GM12878 (cell line): ENCODE results near the gene NALF2. TPM values are rescaled to one million over a fixed set of nuclear protein-coding genes. Genes with fewer than 3 reads are reported as not detected.

Source experiments
- ATAC-seq: fragments of 200-7000 bp; cut with Tn5 transposase; 3 replicates; pipeline ENCODE4 v1.9.1; 2020; ENCODE audit warnings: mild to moderate bottlenecking, moderate library complexity
- BruUV-seq: library from RNA; stranded (reverse); fragments of 400-500 nt; replicated peaks from 2 replicates; lab custom pipeline; 2021; lab: Mats Ljungman, UMichigan
- CTCF ChIA-PET: fragments of 300-600 bp; sonication (Branson Sonifier 250); formaldehyde crosslinking; extraction: SDS; loops from one replicate; lab custom pipeline; 2021; ENCODE audit warnings: inconsistent platforms; lab: Yijun Ruan, JAX
- POLR2A ChIA-PET: fragments of 350-600 bp; formaldehyde crosslinking; extraction: SDS; loops from one replicate; lab custom pipeline; 2021; ENCODE audit warnings: inconsistent platforms; lab: Charles Lee
- RAD21 ChIA-PET: fragments of 300-600 bp; sonication (Branson Sonifier 250); formaldehyde crosslinking; loops from one replicate; lab custom pipeline; 2023; ENCODE audit warnings: antibody characterized with exemption; ENCODE audit not compliant: unreplicated experiment; lab: Charles Lee
- SMC1A ChIA-PET: fragments of 300-600 bp; sonication (Branson Sonifier 250); formaldehyde crosslinking; loops from one replicate; lab custom pipeline; 2023; ENCODE audit not compliant: unreplicated experiment, uncharacterized antibody; lab: Charles Lee
- DNase-seq: peaks from one replicate; pipeline ENCODE4 v3.0.0-alpha.2; 2011; ENCODE audit warnings: low read depth, low spot score
- FAIRE-seq: peaks from 3 replicates; lab custom pipeline; 2011; peaks lifted over from hg19 to GRCh38; lab: Jason Lieb, UNC
- H2AFZ ChIP-seq: 2 replicates; pipeline ENCODE4 v1.6.0; 2011; ENCODE audit warnings: low read depth, low read length, control low read depth; ENCODE audit not compliant: control insufficient read depth
- H3K27ac ChIP-seq: 2 replicates; pipeline ENCODE4 v1.5.1; 2011; ENCODE audit warnings: control low read depth; ENCODE audit not compliant: control insufficient read depth, insufficient read depth
- H3K27me3 ChIP-seq, 2 experiments: replicated peaks in 1 of 2; 2 replicates each; pipeline versions ENCODE4 v1.6.0 to v1.6.1; 2011; ENCODE audit warnings: low read length in 1 of 2; ENCODE audit not compliant: control insufficient read depth in 2 of 2, insufficient read depth in 2 of 2
- H3K36me3 ChIP-seq, 2 experiments: 2 replicates each; pipeline ENCODE4 v1.5.1; 2011; ENCODE audit warnings: low read length in 1 of 2; ENCODE audit not compliant: control insufficient read depth in 2 of 2, insufficient read depth in 2 of 2
- H3K4me1 ChIP-seq: 2 replicates; pipeline ENCODE4 v1.6.1; 2011; ENCODE audit warnings: mild to moderate bottlenecking, low read length, moderate library complexity, mixed read lengths; ENCODE audit not compliant: control insufficient read depth, insufficient read depth
- H3K4me2 ChIP-seq: 2 replicates; pipeline ENCODE4 v1.6.0; 2011; ENCODE audit warnings: control low read depth; ENCODE audit not compliant: control insufficient read depth, insufficient read depth
- H3K4me3 ChIP-seq: fragments of 200-600 bp; sonication (generic); 2 replicates; pipeline ENCODE4 v1.5.1; 2016
- H3K79me2 ChIP-seq: 2 replicates; pipeline ENCODE4 v1.6.0; 2011; ENCODE audit warnings: low read length; ENCODE audit not compliant: control insufficient read depth, insufficient read depth
- H3K9ac ChIP-seq: 2 replicates; pipeline ENCODE4 v1.8.0; 2011; ENCODE audit warnings: low read length, control low read depth, mixed read lengths; ENCODE audit not compliant: control insufficient read depth, insufficient read depth
- H3K9me3 ChIP-seq: replicated peaks from 3 replicates; pipeline ENCODE4 v1.5.1; 2011; ENCODE audit warnings: mild to moderate bottlenecking, low read length; ENCODE audit not compliant: control insufficient read depth, insufficient read depth
- H4K20me1 ChIP-seq: 2 replicates; pipeline ENCODE4 v1.6.0; 2011; ENCODE audit not compliant: control insufficient read depth, insufficient read depth
- ATF7 ChIP-seq: fragments of 450-650 bp; IDR thresholded peaks from 2 replicates; pipeline ENCODE4 v1.6.1; 2016; ENCODE audit warnings: low read depth, mild to moderate bottlenecking
- BCL3 ChIP-seq: IDR thresholded peaks from 2 replicates; pipeline ENCODE4 v1.6.1; 2011; ENCODE audit warnings: borderline replicate concordance, low read depth, mild to moderate bottlenecking, moderate library complexity, low read length; ENCODE audit not compliant: insufficient read depth, poor library complexity, severe bottlenecking
- E2F8 ChIP-seq: fragments of 450-650 bp; IDR thresholded peaks from 2 replicates; pipeline ENCODE4 v1.6.1; 2018; ENCODE audit warnings: mild to moderate bottlenecking, low read depth, moderate library complexity; ENCODE audit not compliant: partially characterized antibody
- ESRRA ChIP-seq: IDR thresholded peaks from 2 replicates; pipeline ENCODE4 v1.6.1; 2012; ENCODE audit warnings: mild to moderate bottlenecking, low read length, improper control_type of control experiment
- ETV6 ChIP-seq, 2 experiments: fragments of 450-650 bp in 1 of 2; IDR thresholded peaks in 1 of 2; conservative IDR thresholded peaks in 1 of 2; 2 replicates each; pipeline ENCODE4 v1.6.1; 2014; ENCODE audit warnings: antibody characterized with exemption in 1 of 2, borderline replicate concordance in 1 of 2, low read depth in 1 of 2, mild to moderate bottlenecking in 1 of 2, moderate library complexity in 1 of 2
- GATAD2B ChIP-seq: fragments of 450-650 bp; conservative IDR thresholded peaks from 2 replicates; pipeline ENCODE4 v1.6.1; 2017; ENCODE audit warnings: low read depth, mild to moderate bottlenecking, moderate library complexity
- MYB ChIP-seq: fragments of 150-350 bp; IDR thresholded peaks from 2 replicates; pipeline ENCODE4 v1.6.1; 2014; ENCODE audit warnings: mild to moderate bottlenecking, low read depth, low read length, borderline replicate concordance
- NFYB ChIP-seq: IDR thresholded peaks from 2 replicates; pipeline ENCODE4 v1.6.1; 2011; ENCODE audit warnings: low read depth, mild to moderate bottlenecking, low read length, improper control_type of control experiment, moderate library complexity; ENCODE audit not compliant: insufficient read depth
- REST ChIP-seq: IDR thresholded peaks from 2 replicates; pipeline ENCODE4 v1.6.1; 2012; ENCODE audit warnings: mild to moderate bottlenecking, low read depth, low read length
- STAT1 ChIP-seq: fragments of 450-650 bp; conservative IDR thresholded peaks from 2 replicates; pipeline ENCODE4 v1.6.1; 2014; ENCODE audit warnings: antibody characterized with exemption, mild to moderate bottlenecking
- ZBTB33 ChIP-seq: fragments of 450-650 bp; IDR thresholded peaks from 2 replicates; pipeline ENCODE4 v1.6.1; 2017; ENCODE audit warnings: mild to moderate bottlenecking
- WGBS: methylation state at CpG from one replicate; pipeline ENCODE4 v1.1.6; 2016; ENCODE audit warnings: low lambda C conversion rate; ENCODE audit not compliant: insufficient replicate concordance, insufficient coverage; ENCODE audit errors: missing lambda C conversion rate; 5-methylcytosine and 5-hydroxymethylcytosine counted together
- in situ Hi-C: fragments of 300-500 bp; cut with MboI; formaldehyde crosslinking; loops from 9 replicates; pipeline ENCODE4 v1.14.3; 2018; ENCODE audit warnings: mixed read lengths
- intact Hi-C: fragments of 100-400 bp; cut with micrococcal nuclease; formaldehyde crosslinking; loops from one replicate; pipeline ENCODE4 v1.14.2; 2022; ENCODE audit not compliant: unreplicated experiment
- polyA plus RNA-seq, 11 experiments: library from polyadenylated mRNA; depleted of rRNA in 4 of 11; unstranded in 6 of 11; stranded (reverse) in 5 of 11; fragments of >200 nt; fragmentation: Nextera tagmentation in 4 of 11; fragmentation: Illumina TruSeq in 1 of 11; extraction: Ambion mirVana in 4 of 11; extraction: Trizol in 1 of 11; gene quantifications; 1 replicate in 1 of 11; 2 replicates in 10 of 11; pipeline versions ENCODE4 v1.2.1 to v1.2.3, GENCODE V29; 2011 to 2016; ENCODE audit warnings: inconsistent platforms in 2 of 11, missing spikeins in 2 of 11, low read depth in 1 of 11
- total RNA-seq, 4 experiments: library from RNA; depleted of rRNA in 3 of 4; stranded (reverse); fragments of >200 nt in 3 of 4; fragmentation: Illumina TruSeq in 1 of 4; extraction: Trizol in 1 of 4; gene quantifications; 2 replicates each; pipeline versions ENCODE4 v1.2.1 to v1.2.3, GENCODE V29; 2013 to 2021

Gene NALF2
- total and polyA plus RNA-seq, 10 of the 15 experiments (the other 5 are each of a cell fraction or from before 2014, with no cell fraction given) = not detected

GRCh38 chrX:69552512-69552911 lies 48.4 kb downstream of the NALF2 start:
- in situ Hi-C loops = no loop called here
- Histone ChIP-seq H3K9me3 (no peaks in the 10 kb centered on the region), H3K4me3 (no peak overlapping the region), H3K27ac (no peak overlapping the region), H3K36me3 (no peaks in the 10 kb centered on the region), H4K20me1 (no peaks in the 10 kb centered on the region), H3K4me2 (no peak overlapping the region), H3K4me1 (no peaks in the 10 kb centered on the region), H3K27me3 (no peaks in the 10 kb centered on the region), H2AFZ (no peak overlapping the region), H3K79me2 (no peaks in the 10 kb centered on the region), H3K9ac (no peak overlapping the region)
- ChIA-PET SMC1A (no interaction called here), RAD21 (no interaction called here), CTCF (interaction anchor here (1.5 kb wide), 1 partner anchor 9 kb away, joined by 4 read pairs; no protein-coding TSS in a partner anchor), POLR2A (no interaction called here)
- BruUV-seq = no TSS peak
- WGBS = 21% methylated on average over 4 of the region's 4 CpGs
- intact Hi-C loops = no loop called here
- no peak for FAIRE-seq
- no peak for ATAC-seq
- TF ChIP-seq ZBTB33 (no peak), BCL3 (no peak), ETV6 (conservative IDR thresholded peaks at IDR 0.05 in 1 of 2, IDR thresholded peaks at IDR 0.05 in 1 of 2; ENCODE audit: borderline replicate concordance in 1 of 2, low read depth in 1 of 2) (no peak), STAT1 (no peak), NFYB (no peak), ATF7 (no peak), E2F8 (no peak), ESRRA (no peak), GATAD2B (no peak), MYB (no peak), REST (no peak)
- no peak for DNase-seq
